Measurements from ENCODE around the gene CISD3. TPM values are rescaled to one million over a fixed set of nuclear protein-coding genes. Genes with fewer than 3 reads are reported as not detected.

Gene CISD3
- total and polyA plus RNA-seq, 2 experiments from 2014 or later: 0.94 to 8.9 TPM

DNA sequence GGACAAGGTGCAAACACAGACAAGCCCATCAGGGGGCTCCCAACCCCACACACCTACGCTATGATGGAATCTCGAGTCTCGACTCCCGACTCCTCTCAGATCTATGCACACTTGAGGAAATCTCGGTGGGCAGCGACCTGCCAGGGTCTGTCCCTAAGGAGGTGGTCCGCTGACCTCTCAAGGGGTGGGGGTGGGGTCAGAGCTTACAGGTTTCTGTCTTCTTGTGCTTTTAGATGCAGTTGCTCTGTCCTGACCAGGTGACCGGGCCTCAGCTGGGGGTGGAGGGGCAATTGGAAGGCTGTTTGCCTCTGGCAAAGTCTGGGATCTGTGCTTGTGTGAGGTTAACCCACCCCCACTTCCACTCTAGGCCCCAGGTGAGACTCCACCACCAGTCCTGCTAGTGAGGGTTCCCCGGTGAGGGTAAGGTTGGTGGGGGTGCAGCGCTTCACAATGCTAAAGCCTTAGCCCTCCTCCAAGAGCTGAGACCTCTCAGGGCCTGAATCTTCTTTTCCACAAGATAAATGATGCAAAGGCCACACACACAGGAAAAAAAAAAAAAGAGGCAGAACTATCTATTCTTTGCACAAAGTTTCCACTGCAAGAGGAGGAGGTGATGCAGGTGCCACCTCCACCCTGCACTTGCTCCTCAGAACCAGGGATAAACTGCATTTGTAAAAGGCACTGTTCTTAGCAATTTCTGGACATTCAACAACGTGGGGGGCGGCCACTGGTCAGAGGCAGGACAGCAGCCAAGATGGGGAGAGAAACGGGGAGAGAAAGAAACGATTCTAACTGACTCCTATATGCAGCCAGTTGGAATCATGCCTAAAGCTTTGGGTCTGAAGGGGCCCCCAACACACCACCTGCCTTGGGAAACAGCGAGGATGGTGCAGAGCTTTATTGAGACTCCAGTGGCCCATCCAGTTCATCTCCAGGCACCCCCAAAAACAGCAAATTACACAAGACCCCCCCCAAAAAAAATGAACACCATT, 4.1 kb downstream of the CISD3 start:
- Mint-ChIP-seq H3K27me3 (ENCODE audit: insufficient read depth, low read depth, poor library complexity) (peaks cover 26% of the 10 kb centered on the region), H3K36me3 (ENCODE audit: low read depth) (peaks cover 54% of the 10 kb centered on the region), H3K4me3 (no peak overlapping the region), H3K4me1 (peaks cover 25% of the 10 kb centered on the region), H3K9me3 (no peaks in the 10 kb centered on the region), H3K27ac (no peak overlapping the region)
- no peak overlapping the region for H3K27ac ChIP-seq (ENCODE audit: low read depth)
- H3K9me2 ChIP-seq (ENCODE audit: insufficient read depth): no peaks in the 10 kb centered on the region
- peaks cover 5% of the 10 kb centered on the region for H3K36me3 ChIP-seq (ENCODE audit: insufficient read depth)
- TF ChIP-seq, protein P1, sequence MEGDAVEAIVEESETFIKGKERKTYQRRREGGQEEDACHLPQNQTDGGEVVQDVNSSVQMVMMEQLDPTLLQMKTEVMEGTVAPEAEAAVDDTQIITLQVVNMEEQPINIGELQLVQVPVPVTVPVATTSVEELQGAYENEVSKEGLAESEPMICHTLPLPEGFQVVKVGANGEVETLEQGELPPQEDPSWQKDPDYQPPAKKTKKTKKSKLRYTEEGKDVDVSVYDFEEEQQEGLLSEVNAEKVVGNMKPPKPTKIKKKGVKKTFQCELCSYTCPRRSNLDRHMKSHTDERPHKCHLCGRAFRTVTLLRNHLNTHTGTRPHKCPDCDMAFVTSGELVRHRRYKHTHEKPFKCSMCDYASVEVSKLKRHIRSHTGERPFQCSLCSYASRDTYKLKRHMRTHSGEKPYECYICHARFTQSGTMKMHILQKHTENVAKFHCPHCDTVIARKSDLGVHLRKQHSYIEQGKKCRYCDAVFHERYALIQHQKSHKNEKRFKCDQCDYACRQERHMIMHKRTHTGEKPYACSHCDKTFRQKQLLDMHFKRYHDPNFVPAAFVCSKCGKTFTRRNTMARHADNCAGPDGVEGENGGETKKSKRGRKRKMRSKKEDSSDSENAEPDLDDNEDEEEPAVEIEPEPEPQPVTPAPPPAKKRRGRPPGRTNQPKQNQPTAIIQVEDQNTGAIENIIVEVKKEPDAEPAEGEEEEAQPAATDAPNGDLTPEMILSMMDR (conservative IDR thresholded peaks at IDR 0.05; ENCODE audit: low read depth in 2 of 2): peak; percentile 43 to 58
- no peak for TF ChIP-seq STAT1 (IDR thresholded peaks at IDR 0.05; ENCODE audit: unreplicated experiment)
- H3K4me2 ChIP-seq: no peak overlapping the region
- no peak overlapping the region for H3K4me3 ChIP-seq
- ATAC-seq (peak; percentile 13), DNase-seq (ENCODE audit: low spot score) (peak; percentile 73)
- H3K4me1 ChIP-seq (ENCODE audit: insufficient read depth): peaks cover 21% of the 10 kb centered on the region
- peaks cover 4% of the 10 kb centered on the region for H3K27me3 ChIP-seq (ENCODE audit: insufficient read depth)
- H2AFZ ChIP-seq: no peak overlapping the region
- H3F3A ChIP-seq (replicated peaks; ENCODE audit: low read depth): peaks cover 15% of the 10 kb centered on the region
- H4K20me1 ChIP-seq (replicated peaks; ENCODE audit: insufficient read depth): peaks cover 25% of the 10 kb centered on the region
- H3K79me2 ChIP-seq (replicated peaks; ENCODE audit: insufficient read depth): no peaks in the 10 kb centered on the region

- H2AFZ ChIP-seq: no peak overlapping the region
- H3K27ac ChIP-seq (ENCODE audit: low read depth): no peak overlapping the region
- H3K4me1 ChIP-seq (ENCODE audit: insufficient read depth): peaks cover 17% of the 10 kb centered on the region; the same call in 1 of the 2 replicates
- peaks cover 25% of the 10 kb centered on the region for H3K27me3 Mint-ChIP-seq (ENCODE audit: insufficient read depth, low read depth, poor library complexity)
- no peak overlapping the region for H3K4me3 Mint-ChIP-seq
- H3K36me3 ChIP-seq (ENCODE audit: insufficient read depth): peaks cover 5% of the 10 kb centered on the region
- no peaks in the 10 kb centered on the region for H3K9me2 ChIP-seq (ENCODE audit: insufficient read depth)
- DNase-seq (ENCODE audit: low spot score) (peak; percentile 86), ATAC-seq (peak; percentile 46)
- H3K79me2 ChIP-seq (replicated peaks; ENCODE audit: insufficient read depth): peaks cover 5% of the 10 kb centered on the region; the same call in 1 of the 2 replicates
- peaks cover 65% of the 10 kb centered on the region for H3K36me3 Mint-ChIP-seq (ENCODE audit: low read depth)
- H4K20me1 ChIP-seq (replicated peaks; ENCODE audit: insufficient read depth): peaks cover 25% of the 10 kb centered on the region
- H3K27ac Mint-ChIP-seq: no peak overlapping the region
- no peak overlapping the region for H3K4me3 ChIP-seq
- TF ChIP-seq POLR2AphosphoS5 (IDR thresholded peaks at IDR 0.05; ENCODE audit: low read depth) (no peak), ZNF331 (CRISPR knock-in tag; IDR thresholded peaks at IDR 0.05; ENCODE audit: low read depth) (no peak), NANOG (IDR thresholded peaks at IDR 0.05; ENCODE audit: borderline replicate concordance) (no peak), ZNF114 (CRISPR knock-in tag; IDR thresholded peaks at IDR 0.05) (no peak), CREB1 (CRISPR knock-in tag; IDR thresholded peaks at IDR 0.05; ENCODE audit: low read depth) (0 out of 2 replicates have a peak, but pooled peaks have one; percentile 8)
- TF ChIP-seq, protein P1 (conservative IDR thresholded peaks at IDR 0.05; ENCODE audit: low read depth in 2 of 2): peak; percentile 87 to 95
- H3K4me2 ChIP-seq: no peak overlapping the region
- H3F3A ChIP-seq (replicated peaks; ENCODE audit: low read depth): peaks cover 15% of the 10 kb centered on the region
- no peaks in the 10 kb centered on the region for H3K27me3 ChIP-seq (ENCODE audit: insufficient read depth)
- H3K9me3 Mint-ChIP-seq: no peaks in the 10 kb centered on the region
- H3K4me1 Mint-ChIP-seq: peaks cover 22% of the 10 kb centered on the region
Measured at GRCh38 chr17:38735161-38735997, 5.2 kb downstream of the CISD3 start.
